GM21381 (cell line): Measurements from ENCODE around the gene PSAPL1.

Experiments
- ATAC-seq: cut with Tn5 transposase; IDR thresholded peaks from one replicate; pipeline ENCODE4 v1.9.1; 2021; ENCODE audit warnings: mild to moderate bottlenecking, moderate library complexity; ENCODE audit not compliant: unreplicated experiment

PSAPL1 gene

GRCh38 chr4:7431696-7432530, 2.8 kb downstream of the PSAPL1 start:
- ATAC-seq = no peak

- no peak for ATAC-seq
Observed at GRCh38 chr4:7430965-7431695, 3.6 kb downstream of the PSAPL1 start.

GRCh38 chr4:7430368-7430964, 4.3 kb downstream of the PSAPL1 start:
- no peak for ATAC-seq

DNA sequence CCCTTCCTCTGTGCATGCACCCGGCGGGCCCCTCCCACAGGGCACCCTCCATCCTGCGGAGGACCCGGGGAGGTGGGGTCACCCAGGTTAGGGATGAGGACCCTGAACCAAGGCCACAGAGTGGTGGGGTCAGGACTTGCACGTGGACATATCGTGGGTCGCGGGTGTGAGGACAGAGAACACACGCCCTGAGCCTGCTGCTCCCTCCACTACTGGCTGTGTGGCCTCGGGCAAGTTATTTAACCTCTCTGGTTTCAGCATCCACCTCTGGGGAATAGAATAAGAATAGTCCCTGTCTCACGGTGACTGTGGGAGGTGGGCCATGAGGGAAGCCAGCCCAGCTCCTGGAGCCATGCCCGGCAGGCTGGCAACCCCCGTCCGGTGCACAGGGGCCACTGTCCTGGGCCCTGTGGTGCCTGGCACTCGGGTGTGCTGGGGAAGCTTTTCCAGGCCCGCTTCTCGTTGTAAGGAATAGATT, 5.1 kb downstream of the PSAPL1 start:
- no peak for ATAC-seq

DNA sequence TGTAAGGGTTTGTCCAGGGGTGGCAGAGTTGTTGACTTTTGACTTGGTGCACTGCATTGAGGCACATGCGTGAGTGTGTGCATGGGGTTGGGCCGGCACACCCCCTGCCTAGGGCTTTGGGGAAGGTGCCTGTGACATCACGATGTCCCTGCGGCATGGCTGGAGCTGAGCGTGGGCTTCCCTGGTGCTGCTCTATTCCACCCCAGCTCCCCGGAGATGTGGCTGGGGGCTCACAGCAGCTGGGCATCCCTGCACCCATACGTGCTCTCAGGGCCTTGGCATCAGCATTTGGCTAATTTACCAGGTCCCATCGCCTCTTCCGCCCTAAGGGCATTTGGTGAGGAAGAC, 5.7 kb downstream of the PSAPL1 start:
- no peak for ATAC-seq

- no peak for ATAC-seq
Observed at GRCh38 chr4:7428261-7429068, 6.3 kb downstream of the PSAPL1 start.

DNA sequence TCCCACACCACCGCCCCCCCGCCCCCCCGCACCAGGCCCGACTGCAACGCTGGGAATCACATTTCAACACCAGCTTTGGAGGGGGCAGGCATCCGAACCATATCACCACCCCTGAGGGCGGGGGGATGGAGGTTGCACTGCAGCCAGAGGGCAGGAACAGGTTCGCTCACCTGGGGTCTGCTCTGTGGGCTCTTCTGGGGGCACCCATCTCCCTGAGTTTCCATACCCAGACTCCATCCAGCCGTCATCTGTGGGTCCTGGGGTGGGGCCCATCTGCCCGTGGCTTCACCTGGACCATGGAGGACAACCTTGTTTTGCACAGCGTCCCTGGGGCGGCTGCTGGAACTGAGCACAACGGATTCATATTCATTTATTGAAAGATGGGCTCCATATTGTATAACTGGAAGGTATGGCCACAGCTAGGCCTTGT, 6.9 kb downstream of the PSAPL1 start:
- no peak for ATAC-seq

GRCh38 chr4:7427361-7427760, 7.4 kb downstream of the PSAPL1 start:
- no peak for ATAC-seq

DNA sequence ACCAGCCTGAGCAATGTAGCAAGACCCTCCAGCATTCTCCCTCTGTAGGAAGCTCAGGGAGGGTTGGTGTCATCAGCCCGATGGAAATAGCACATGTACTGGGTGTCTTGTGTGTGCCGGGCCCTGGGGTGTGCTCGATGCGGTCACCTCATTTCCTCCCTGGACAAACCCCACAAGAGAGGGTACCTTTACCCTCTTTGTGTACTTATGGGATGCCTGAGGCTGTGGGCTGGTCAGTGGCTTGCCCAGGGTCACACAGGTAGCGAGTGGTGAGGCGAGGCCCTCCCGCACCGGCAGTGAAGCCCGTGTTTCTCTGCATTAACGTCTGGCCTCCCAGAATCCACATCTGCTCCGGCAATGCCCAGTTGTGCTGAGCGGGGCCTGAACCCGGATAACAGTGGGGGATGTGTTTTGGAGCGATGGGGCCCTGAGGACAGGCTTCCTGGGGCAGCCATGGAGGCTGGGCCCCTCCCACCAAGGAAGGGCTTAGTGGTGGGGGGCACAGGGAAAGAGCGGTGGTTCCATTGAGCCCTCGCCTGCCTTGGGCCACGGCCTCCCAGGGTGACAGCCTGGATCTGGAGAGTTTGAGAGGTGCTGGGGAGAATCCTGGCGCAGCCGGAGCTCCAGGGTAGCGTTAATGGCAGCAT, 8.1 kb downstream of the PSAPL1 start:
- ATAC-seq = no peak

- no peak for ATAC-seq
Observed at GRCh38 chr4:7425591-7426468, 8.9 kb downstream of the PSAPL1 start.

- no peak for ATAC-seq
Observed at GRCh38 chr4:7425124-7425523, 9.6 kb downstream of the PSAPL1 start.

DNA sequence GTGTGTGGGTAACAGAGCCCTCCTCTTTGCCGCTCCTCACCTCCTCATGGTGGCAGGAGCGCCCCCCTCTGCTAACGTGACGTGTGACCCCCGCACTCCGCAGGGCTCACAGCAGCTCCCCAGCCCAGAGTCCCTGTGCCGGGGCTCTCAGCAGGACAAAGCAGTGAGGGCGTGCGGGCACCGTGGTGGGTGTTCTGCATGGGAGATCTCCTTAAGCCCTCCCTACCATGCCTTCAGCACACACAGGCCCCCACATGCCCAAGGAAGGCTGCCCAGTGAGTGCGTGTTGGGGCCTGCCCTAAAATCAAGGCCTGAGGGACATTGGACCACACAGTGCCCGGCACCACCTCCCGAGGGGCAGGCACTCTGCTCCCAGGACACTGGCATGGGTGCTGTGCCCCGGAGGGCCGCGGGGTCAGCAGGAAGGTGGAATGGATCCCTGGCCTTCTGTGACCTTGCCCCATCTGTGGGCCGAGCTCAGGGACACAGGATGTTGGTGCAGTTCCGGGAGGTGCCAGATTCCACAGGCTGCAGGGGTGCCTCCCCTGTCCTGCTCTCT, 10.1 kb downstream of the PSAPL1 start:
- no peak for ATAC-seq

- no peak for ATAC-seq
Observed at GRCh38 chr4:7423801-7424552, 10.8 kb downstream of the PSAPL1 start.

GRCh38 chr4:7423391-7423790, 11.3 kb downstream of the PSAPL1 start:
- ATAC-seq = no peak

GRCh38 chr4:7422898-7423180, 11.9 kb downstream of the PSAPL1 start:
- no peak for ATAC-seq

DNA sequence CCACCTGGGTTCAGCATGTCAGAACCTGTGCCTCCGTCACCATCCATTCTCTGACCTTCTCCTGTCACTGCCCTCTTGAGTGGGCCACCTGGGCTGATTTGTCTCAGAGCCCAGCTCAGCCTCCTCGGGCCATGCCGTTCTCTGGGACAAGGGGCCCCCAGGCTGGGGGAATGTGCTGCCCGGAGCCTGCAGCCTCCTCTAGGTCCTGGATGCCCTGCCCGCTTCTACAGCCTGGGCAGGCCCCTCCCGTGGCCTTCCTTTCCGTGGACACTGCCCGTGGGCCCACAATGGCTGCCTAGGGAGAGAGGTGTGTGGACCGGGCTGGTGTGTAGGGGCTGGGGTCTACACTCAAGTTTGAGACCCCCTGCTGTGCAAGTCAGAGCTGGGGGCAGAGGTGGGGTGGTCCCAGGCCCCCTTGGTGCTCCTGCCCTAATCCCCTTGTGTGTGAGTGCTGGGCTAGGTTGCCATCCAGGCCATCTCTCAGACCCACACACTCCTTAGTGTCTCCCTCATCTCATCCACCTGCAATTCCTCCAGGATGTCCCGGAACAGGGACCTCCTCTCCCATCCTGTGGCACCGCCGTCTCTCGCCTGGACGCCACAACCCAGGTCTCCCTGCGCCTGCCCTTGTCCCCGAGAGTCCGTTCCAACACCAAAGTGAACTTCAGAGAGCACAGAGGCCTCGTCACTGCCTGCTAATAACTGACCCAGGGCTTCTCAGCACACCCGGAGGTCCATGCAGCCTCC, 12.4 kb downstream of the PSAPL1 start:
- no peak for ATAC-seq

- ATAC-seq = no peak
Observed at GRCh38 chr4:7421356-7422150, 13.2 kb downstream of the PSAPL1 start.
